Measurements from ENCODE around the gene GLIPR1L2. TPM values are rescaled to one million over a fixed set of nuclear protein-coding genes. Genes with fewer than 3 reads are reported as not detected.
"Not testable (repeated sequence)": the region's sequence is repeated elsewhere in the genome, so short reads cannot be mapped to it uniquely, and the experiment has no call there.

The GLIPR1L2 gene
- total RNA-seq (1 to 10 TPM in 2 of 4 donors, under 1 TPM in 1, not detected in 1; 0.54 to 1.5 (median 1.3) TPM), polyA plus RNA-seq (under 1 TPM; 0.04 to 0.60 (median 0.57) TPM)
- long read RNA-seq, donor 1: 0 reads
- long read RNA-seq, donor 2: 0 reads

DNA sequence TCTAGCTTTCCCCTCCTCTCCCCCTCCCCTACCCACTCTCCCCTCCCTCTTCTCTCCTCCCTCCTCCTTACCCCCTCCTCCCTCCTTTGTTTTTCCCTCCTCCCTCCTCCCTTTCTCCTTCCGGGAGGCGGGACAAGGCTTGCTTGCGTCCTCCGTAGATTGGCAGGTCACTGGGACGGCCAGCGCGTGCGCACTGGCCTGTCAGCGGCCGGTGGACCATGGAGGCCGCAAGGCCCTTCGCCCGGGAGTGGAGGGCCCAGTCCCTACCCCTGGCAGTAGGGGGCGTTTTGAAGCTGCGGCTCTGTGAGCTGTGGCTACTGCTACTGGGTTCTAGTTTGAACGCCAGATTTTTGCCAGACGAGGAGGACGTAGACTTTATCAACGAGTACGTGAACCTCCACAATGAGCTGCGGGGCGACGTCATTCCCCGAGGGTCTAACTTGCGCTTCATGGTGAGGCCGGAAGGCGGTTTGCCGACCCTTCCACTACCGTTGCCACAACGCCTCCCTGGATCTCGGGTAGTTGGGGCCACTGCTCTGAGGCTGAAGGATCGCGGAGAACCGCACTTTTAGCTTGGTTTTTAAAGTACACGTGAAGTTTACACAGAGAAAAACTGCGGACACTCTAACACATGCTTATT lies at the start of gene GLIPR1L2:
Gene GLIPR1L2 (plus strand): TSS at position 191 of the 640 bp plus-strand sequence. CDS start 28 bp downstream, at position 219.
- H3K27ac ChIP-seq: peak within 1 kb of the TSS; percentile 94
- 5 to 6% (median 5%) methylated on average over 36 of the region's 36 CpGs for WGBS, 3 donors
- H3K4me1 ChIP-seq: peaks cover 20% of the 10 kb centered on the region
- H3K4me3 ChIP-seq: peak within 1 kb of the TSS; percentile 83
- DNase-seq (peak; percentile 95 to 98), ATAC-seq (peak; percentile 98 to 99 (median 99))
- H3K9me3 ChIP-seq: peaks cover under 1% of the 10 kb centered on the region
- TF ChIP-seq, protein P1, sequence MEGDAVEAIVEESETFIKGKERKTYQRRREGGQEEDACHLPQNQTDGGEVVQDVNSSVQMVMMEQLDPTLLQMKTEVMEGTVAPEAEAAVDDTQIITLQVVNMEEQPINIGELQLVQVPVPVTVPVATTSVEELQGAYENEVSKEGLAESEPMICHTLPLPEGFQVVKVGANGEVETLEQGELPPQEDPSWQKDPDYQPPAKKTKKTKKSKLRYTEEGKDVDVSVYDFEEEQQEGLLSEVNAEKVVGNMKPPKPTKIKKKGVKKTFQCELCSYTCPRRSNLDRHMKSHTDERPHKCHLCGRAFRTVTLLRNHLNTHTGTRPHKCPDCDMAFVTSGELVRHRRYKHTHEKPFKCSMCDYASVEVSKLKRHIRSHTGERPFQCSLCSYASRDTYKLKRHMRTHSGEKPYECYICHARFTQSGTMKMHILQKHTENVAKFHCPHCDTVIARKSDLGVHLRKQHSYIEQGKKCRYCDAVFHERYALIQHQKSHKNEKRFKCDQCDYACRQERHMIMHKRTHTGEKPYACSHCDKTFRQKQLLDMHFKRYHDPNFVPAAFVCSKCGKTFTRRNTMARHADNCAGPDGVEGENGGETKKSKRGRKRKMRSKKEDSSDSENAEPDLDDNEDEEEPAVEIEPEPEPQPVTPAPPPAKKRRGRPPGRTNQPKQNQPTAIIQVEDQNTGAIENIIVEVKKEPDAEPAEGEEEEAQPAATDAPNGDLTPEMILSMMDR (IDR thresholded peaks at IDR 0.05): peak; percentile 80
- intact Hi-C loops (cut with DNase I): loop anchor here in 1 of 2 donors (2.0 kb wide), 1 partner anchor 120 kb away; the partner anchor contains the start of gene KRR1
- H3K27me3 ChIP-seq (ENCODE audit: insufficient read depth in 3 of 3, low read length in 2 of 3): no peaks in the 10 kb centered on the region
- no peaks in the 10 kb centered on the region for H3K36me3 ChIP-seq (ENCODE audit: insufficient read depth in 1 of 2, low read depth in 1 of 2)

DNA sequence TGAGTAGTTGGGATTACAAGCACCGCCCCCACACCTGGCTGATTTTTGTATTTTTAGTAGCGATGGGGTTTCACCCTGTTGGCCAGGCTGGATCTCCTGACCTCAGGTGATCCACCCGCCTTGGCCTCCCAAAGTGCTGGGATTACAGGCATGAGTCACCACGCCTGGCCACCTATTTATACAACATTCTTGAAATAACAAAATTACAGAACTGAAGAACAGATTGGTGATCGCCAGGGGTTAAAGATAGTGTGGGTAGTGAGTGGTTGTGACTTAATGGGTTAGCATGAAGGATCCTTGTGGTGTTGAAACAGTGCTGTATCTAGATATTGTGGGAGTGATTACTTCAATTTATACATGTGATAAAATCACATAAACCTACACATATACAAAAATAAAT lies 49.0 kb upstream of the GLIPR1L2 start:
- DNase-seq: peak in 1 of 2 donors; percentile 33
- H3K36me3 ChIP-seq (ENCODE audit: insufficient read depth in 1 of 2, low read depth in 1 of 2): no peaks in the 10 kb centered on the region
- no peak for ATAC-seq
- no peaks in the 10 kb centered on the region for H3K27me3 ChIP-seq (ENCODE audit: insufficient read depth in 3 of 3, low read length in 2 of 3)
- no peak overlapping the region for H3K27ac ChIP-seq
- H3K4me3 ChIP-seq: no peak overlapping the region
- 86 to 89% (median 86%) methylated on average over 5 of the region's 5 CpGs for WGBS, 3 donors
- no peaks in the 10 kb centered on the region for H3K4me1 ChIP-seq
- intact Hi-C loops (cut with DNase I): no loop called here
- TF ChIP-seq, protein P1 (IDR thresholded peaks at IDR 0.05): no peak
- no peaks in the 10 kb centered on the region for H3K9me3 ChIP-seq

DNA sequence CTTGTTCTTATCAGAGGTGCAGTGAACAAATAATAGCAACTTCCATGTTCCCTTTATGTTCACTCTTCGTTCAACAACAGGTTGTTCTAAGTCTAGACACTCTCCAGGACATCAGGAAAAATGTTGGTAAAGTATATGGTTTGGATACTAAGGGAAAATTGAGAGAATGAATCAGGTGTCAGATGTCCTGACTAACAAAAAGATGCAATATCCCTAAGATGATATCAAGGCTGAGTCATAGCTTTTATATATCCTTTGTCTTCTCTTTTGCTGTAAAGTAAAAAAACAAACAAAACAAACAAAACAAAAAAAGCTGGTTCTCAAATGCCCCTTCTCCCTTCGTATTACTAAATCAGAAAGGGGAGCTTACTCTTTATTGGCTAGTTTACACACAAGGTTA lies 45.4 kb upstream of the GLIPR1L2 start:
- WGBS, 3 donors: 76 to 81% (median 79%) methylated on average over 2 of the region's 2 CpGs
- DNase-seq (no peak), ATAC-seq (no peak)
- no peaks in the 10 kb centered on the region for H3K9me3 ChIP-seq
- no peak overlapping the region for H3K4me3 ChIP-seq
- H3K27ac ChIP-seq: no peak overlapping the region
- no peaks in the 10 kb centered on the region for H3K36me3 ChIP-seq (ENCODE audit: insufficient read depth in 1 of 2, low read depth in 1 of 2)
- intact Hi-C loops (cut with DNase I): no loop called here
- no peaks in the 10 kb centered on the region for H3K4me1 ChIP-seq
- TF ChIP-seq, protein P1 (IDR thresholded peaks at IDR 0.05): no peak
- H3K27me3 ChIP-seq (ENCODE audit: insufficient read depth in 3 of 3, low read length in 2 of 3): no peaks in the 10 kb centered on the region

DNA sequence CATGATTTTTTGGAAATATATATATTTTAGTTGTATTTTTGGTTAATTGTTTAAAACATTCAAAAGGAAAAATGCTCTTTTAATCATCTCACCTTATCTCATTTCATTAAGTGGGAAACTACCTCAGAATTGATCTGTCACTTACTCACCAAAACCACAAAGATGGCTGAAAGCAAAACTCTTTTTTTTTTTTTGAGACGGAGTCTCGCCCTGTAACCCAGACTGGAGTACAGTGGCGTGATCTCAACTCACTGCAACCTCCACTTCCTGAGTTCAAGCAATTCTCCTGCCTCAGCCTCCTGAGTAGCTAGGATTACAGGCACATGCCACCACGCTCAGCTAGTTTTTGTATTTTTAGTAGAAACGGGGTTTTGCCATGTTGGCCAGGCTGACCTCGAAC lies 44.7 kb upstream of the GLIPR1L2 start:
- DNase-seq; H3K4me1 ChIP-seq; H3K4me3 ChIP-seq; H3K27ac ChIP-seq; ATAC-seq; intact Hi-C loops (cut with DNase I); H3K27me3 ChIP-seq (ENCODE audit: insufficient read depth in 3 of 3, low read length in 2 of 3); H3K36me3 ChIP-seq (ENCODE audit: insufficient read depth in 1 of 2, low read depth in 1 of 2); H3K9me3 ChIP-seq: not testable (repeated sequence)
- WGBS, 3 donors: 92 to 96% (median 92%) methylated on average over 6 of the region's 6 CpGs

DNA sequence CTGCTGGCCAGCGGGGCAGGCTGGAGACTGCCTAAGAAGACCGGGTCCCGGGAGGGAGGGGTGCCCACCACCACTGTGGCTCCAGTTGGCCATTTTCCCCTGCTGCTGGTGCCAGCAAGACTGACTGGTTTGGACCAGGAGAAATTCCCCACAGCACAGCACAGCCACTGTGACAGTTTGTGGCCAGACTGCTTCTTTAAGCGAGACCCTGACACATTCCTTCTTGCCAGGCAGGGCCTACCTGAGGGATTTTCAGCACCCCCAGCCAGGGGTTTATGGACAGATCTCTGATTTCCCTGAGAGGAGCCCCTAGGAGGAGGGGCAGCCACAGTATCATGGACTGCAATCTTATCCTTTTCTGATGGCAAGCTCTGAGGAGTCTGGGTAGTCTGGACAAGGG lies 40.9 kb upstream of the GLIPR1L2 start:
- intact Hi-C loops (cut with DNase I): no loop called here
- ATAC-seq (no peak), DNase-seq (no peak)
- peaks cover 7% of the 10 kb centered on the region for H3K9me3 ChIP-seq
- no peaks in the 10 kb centered on the region for H3K36me3 ChIP-seq (ENCODE audit: insufficient read depth in 1 of 2, low read depth in 1 of 2)
- no peaks in the 10 kb centered on the region for H3K4me1 ChIP-seq
- H3K4me3 ChIP-seq: no peak overlapping the region
- H3K27me3 ChIP-seq (ENCODE audit: insufficient read depth in 3 of 3, low read length in 2 of 3): no peaks in the 10 kb centered on the region
- TF ChIP-seq, protein P1 (IDR thresholded peaks at IDR 0.05): no peak
- H3K27ac ChIP-seq: no peak overlapping the region
- 61 to 83% (median 77%) methylated on average over 4 of the region's 4 CpGs for WGBS, 3 donors
